NCI-H2196 (cell line): ENCODE results near the gene STK38L.

Experiments used
- DNase-seq: peaks from one replicate; lab custom pipeline; 2025; ENCODE audit not compliant: unreplicated experiment; lab: John Stamatoyannopoulos, UW

Gene STK38L

GRCh38 chr12:27243804-27244688 lies at the start of gene STK38L:
Gene STK38L (plus strand): TSS chr12:27244286. CDS start chr12:27297721, 53,435 bp downstream.
- DNase-seq, result peak; percentile 100

- DNase-seq, result no peak
Observed at GRCh38 chr12:27194644-27195043, 49.4 kb upstream of the STK38L start.

- no peak for DNase-seq
Observed at GRCh38 chr12:27198036-27198435, 46.0 kb upstream of the STK38L start.

- no peak for DNase-seq
Observed at GRCh38 chr12:27199638-27200300, 44.3 kb upstream of the STK38L start.

GRCh38 chr12:27201169-27201568 lies 42.9 kb upstream of the STK38L start:
- no peak for DNase-seq

- DNase-seq, result no peak
Observed at GRCh38 chr12:27206801-27207502, 37.1 kb upstream of the STK38L start.

- DNase-seq, result no peak
Observed at GRCh38 chr12:27207615-27208413, 36.3 kb upstream of the STK38L start.

GRCh38 chr12:27208414-27208750 lies 35.7 kb upstream of the STK38L start:
- DNase-seq, result no peak

GRCh38 chr12:27209257-27209910 lies 34.7 kb upstream of the STK38L start:
- DNase-seq, result no peak

- no peak for DNase-seq
Observed at GRCh38 chr12:27210187-27210586, 33.9 kb upstream of the STK38L start.

- DNase-seq, result no peak
Observed at GRCh38 chr12:27212861-27213260, 31.2 kb upstream of the STK38L start.

- DNase-seq, result no peak
Observed at GRCh38 chr12:27213304-27213703, 30.8 kb upstream of the STK38L start.

GRCh38 chr12:27213830-27214787 lies 30.0 kb upstream of the STK38L start:
- DNase-seq, result no peak

GRCh38 chr12:27217590-27217989 lies 26.5 kb upstream of the STK38L start:
- DNase-seq, result no peak

GRCh38 chr12:27219693-27220054 lies 24.4 kb upstream of the STK38L start:
- DNase-seq, result no peak

GRCh38 chr12:27220055-27220987 lies 23.8 kb upstream of the STK38L start:
- DNase-seq, result no peak

- DNase-seq, result no peak
Observed at GRCh38 chr12:27220988-27221345, 23.1 kb upstream of the STK38L start.

GRCh38 chr12:27221625-27222387 lies 22.3 kb upstream of the STK38L start:
- DNase-seq, result no peak
